ENCODE data around the gene TFR2. TPM values are rescaled to one million over a fixed set of nuclear protein-coding genes. Genes with fewer than 3 reads are reported as not detected.

The TFR2 gene
- total and polyA plus RNA-seq, 2 donors (not counting 1 experiment from before 2014, with no cell fraction given), result 5.9 to 10.0 TPM

DNA sequence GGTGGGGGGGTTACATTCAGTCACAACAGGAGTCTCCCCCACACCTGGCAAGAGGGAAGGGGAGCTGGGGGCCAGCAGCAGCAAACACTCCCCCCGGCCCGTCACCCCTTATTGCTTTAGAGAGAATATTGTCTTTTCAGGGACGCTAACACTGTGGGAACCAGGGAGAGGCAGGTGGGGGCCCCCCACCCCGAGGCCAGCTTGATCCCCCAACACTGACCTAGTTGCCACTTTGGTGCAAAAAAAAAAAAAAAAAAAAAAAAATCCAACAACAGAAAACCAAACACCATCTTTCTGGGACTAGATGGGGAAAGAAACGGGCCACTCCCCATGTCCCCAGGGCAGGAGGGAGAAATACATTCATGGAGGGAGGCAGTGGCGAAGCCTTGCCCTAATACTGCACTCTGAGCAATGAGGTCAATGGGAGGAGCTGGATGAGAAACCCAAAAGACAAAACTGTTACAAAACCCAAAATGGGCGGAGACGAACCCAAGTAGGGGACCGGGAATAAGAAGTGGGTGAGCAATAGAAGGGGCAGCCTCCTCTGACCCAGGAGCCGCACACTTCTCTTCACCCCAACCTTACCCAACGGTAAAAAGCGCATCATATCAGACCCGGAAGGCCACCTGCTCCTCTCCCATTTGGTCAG, 38.7 kb upstream of the TFR2 start:
- Mint-ChIP-seq H3K4me3 (no peak overlapping the region), H3K4me1 (peaks cover 7% of the 10 kb centered on the region), H3K27me3 (no peaks in the 10 kb centered on the region), H3K27ac (peak overlapping the region; percentile 46), H3K9me3 (ENCODE audit: insufficient read depth) (no peaks in the 10 kb centered on the region)
- Histone ChIP-seq H3K4me2 (replicated peaks; ENCODE audit: low read depth, low read length, poor library complexity, severe bottlenecking) (no peak overlapping the region), H3K9me3 (ENCODE audit: control extremely low read depth in 1 of 3, control insufficient read depth in 2 of 3, insufficient read depth in 1 of 3, low read length in 2 of 3) (no peaks in the 10 kb centered on the region), H3K4me1 (ENCODE audit: control insufficient read depth in 2 of 2, insufficient read depth in 2 of 2, low read length in 2 of 2) (peaks cover 0 to 3% of the 10 kb centered on the region in 2 donors), H3K79me2 (ENCODE audit: control insufficient read depth, insufficient read depth, low read length) (no peaks in the 10 kb centered on the region), H4K20me1 (ENCODE audit: control insufficient read depth, insufficient read depth, low read length, poor library complexity, severe bottlenecking) (peaks cover 66% of the 10 kb centered on the region), H3K27ac (ENCODE audit: low read length in 2 of 2) (no peak overlapping the region), H3K27me3 (replicated peaks in 1 of 4; ENCODE audit: control extremely low read depth in 1 of 4, control insufficient read depth in 3 of 4, insufficient read depth in 4 of 4, low read length in 3 of 4) (no peaks in the 10 kb centered on the region), H3K36me3 (replicated peaks in 1 of 2; ENCODE audit: control extremely low read depth in 1 of 2, control insufficient read depth in 1 of 2, extremely low read depth in 1 of 2, insufficient read depth in 2 of 2, low read length in 1 of 2) (peaks cover 0 to 74% of the 10 kb centered on the region in 2 experiments), H3K9ac (ENCODE audit: low read length) (no peak overlapping the region), H3K4me3 (ENCODE audit: control extremely low read depth in 1 of 5, extremely low read depth in 1 of 5, insufficient read depth in 1 of 5, low read depth in 2 of 5, low read length in 4 of 5) (no peak overlapping the region), H2AFZ (ENCODE audit: insufficient read depth, low read depth, low read length, poor library complexity, severe bottlenecking) (no peak overlapping the region)
- ChIA-PET POLR2A (interaction anchor here (0.7 to 1.2 kb wide), 4 partner anchors 12 to 95 kb away, joined by 3 to 16 read pairs (median 4); partner anchors contain the start of genes FBXO24, LRCH4 and MOSPD3), CTCF (interaction anchor here (0.6 to 2.5 kb wide), 7 partner anchors 11 to 121 kb away, joined by 3 to 18 read pairs (median 3); partner anchors contain the start of gene POP7)
- DNase-seq (peak; percentile 28), ATAC-seq (ENCODE audit: low read depth) (no peak)
- 88% methylated on average over 5 of the region's 13 CpGs for WGBS (ENCODE audit: insufficient coverage)
- intact Hi-C loops (cut with micrococcal nuclease), result loop anchor here (10.0 kb wide), 1 partner anchor 595 kb away; the partner anchor contains the start of genes COPS6 and ZNF3
- TF ChIP-seq, protein P1, sequence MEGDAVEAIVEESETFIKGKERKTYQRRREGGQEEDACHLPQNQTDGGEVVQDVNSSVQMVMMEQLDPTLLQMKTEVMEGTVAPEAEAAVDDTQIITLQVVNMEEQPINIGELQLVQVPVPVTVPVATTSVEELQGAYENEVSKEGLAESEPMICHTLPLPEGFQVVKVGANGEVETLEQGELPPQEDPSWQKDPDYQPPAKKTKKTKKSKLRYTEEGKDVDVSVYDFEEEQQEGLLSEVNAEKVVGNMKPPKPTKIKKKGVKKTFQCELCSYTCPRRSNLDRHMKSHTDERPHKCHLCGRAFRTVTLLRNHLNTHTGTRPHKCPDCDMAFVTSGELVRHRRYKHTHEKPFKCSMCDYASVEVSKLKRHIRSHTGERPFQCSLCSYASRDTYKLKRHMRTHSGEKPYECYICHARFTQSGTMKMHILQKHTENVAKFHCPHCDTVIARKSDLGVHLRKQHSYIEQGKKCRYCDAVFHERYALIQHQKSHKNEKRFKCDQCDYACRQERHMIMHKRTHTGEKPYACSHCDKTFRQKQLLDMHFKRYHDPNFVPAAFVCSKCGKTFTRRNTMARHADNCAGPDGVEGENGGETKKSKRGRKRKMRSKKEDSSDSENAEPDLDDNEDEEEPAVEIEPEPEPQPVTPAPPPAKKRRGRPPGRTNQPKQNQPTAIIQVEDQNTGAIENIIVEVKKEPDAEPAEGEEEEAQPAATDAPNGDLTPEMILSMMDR (IDR thresholded peaks at IDR 0.05), result no peak
- no peak for TF ChIP-seq EZH2 (IDR thresholded peaks at IDR 0.05; ENCODE audit: borderline replicate concordance, insufficient read depth, low read depth, low read length, poor library complexity, severe bottlenecking)

Measured in B cell (primary cell).